Smooth muscle cell of the brain vasculature (primary cell): Measurements from ENCODE around the gene VPS4B.
"Not testable (repeated sequence)": the region's sequence is repeated elsewhere in the genome, so short reads cannot be mapped to it uniquely, and the experiment has no call there.

Source experiments
- DNase-seq: peaks from one replicate; pipeline ENCODE4 v3.0.0-alpha.2; 2012; ENCODE audit warnings: low read depth, low spot score

The VPS4B gene

DNA sequence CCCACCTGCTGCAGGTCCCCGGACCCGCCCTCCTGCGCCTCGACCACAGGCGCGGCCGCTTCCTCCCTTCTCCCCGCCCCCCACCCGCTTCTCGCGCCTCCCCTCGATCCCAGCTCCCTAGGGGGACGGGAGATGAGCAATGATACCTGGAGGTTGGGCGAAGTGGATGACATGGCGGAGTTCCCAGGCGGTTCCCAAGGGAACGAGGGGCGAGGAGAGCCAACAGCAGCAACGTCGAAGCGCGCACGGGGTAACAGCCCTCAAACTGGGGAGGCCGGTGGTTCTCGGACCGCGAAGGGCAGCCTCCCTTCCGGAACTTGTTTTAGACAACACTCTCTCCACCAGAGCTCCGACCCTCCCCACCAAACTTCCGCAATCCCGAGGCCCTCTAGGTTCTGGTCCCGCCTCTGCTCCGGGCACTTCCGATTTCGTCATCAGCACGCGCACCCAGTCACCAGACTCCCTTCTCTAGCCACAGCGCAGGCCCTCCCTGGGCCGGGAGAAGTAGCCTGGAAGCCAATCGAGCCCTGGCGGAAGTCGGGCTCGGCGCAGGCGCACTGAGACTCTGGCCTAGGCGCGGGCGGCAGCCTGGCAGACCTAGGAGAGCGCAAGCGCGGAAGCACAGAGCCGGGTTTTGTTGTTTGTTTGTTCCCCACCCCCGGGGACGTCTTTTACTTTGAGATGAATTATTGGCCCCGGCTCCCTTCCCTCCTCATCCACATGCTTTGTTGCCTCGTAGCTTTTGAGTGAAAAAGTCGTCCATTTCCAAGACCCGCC lies at the start of gene VPS4B:
VPS4B (minus strand) TSS at position 390 of the 777 bp plus-strand sequence; CDS start at position 173, 217 bp downstream.
- DNase-seq: peak; percentile 98

- no peak for DNase-seq
These were observed 48.5 kb upstream of the VPS4B start for GRCh38 chr18:63470751-63471150.

DNA sequence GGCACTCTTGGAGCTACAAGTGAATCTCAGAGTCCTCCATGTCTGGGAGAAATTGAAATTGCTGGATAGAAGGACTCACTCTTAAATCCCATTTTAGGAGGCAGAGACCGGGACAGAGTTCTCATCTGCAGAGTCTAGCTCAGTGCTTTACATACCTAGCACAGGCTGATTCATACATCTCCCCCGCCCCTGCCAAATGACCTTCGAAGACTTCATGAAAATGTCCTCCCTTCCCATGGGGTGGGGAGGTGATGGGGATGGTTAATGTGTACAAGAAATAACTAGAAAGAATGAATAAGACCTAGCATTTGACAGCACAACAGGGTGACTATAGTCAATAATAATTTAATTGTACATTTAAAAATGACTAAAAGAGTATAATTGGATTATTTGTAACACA lies 46.3 kb upstream of the VPS4B start:
- DNase-seq: no peak

DNA sequence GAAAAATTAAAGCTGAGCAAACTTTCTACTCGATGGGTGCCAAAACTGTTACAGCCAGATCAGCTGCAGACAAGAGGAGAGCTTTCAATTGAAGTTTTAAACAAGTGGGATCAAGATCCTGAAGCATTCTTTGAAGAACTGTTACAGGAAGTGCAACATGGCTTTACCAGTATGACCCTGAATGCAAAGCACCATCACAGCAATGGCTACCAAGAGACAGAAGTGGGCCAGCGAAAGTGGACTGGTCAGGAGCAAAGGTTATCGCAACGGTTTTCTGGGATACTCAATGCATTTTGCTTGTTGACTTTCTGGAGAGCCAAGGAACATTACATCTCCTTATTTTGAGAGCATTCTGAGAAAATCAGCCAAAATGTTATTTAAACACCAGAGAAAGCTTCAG lies 45.4 kb upstream of the VPS4B start:
- no peak for DNase-seq

- no peak for DNase-seq
These were observed 42.8 kb upstream of the VPS4B start for GRCh38 chr18:63465059-63465458.

DNA sequence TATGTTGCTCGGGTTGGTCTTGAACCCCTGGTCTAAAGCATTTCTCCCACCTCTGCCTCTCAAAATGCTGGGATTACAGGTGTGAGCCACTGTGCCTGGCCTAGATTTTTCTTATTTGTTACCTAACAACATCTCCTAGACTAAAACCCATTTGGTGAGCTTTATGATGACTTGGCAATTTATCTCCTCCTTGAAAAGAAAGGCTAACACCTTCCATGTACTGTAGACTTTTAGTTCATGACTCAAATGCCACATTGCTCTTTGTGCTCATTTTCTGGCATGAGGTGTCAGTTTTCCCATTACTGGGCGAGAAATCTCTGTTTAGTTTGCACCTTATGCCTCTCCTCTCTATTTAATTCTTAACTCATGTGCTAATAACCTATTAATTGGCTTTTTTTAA lies 42.2 kb upstream of the VPS4B start:
- DNase-seq: no peak

DNA sequence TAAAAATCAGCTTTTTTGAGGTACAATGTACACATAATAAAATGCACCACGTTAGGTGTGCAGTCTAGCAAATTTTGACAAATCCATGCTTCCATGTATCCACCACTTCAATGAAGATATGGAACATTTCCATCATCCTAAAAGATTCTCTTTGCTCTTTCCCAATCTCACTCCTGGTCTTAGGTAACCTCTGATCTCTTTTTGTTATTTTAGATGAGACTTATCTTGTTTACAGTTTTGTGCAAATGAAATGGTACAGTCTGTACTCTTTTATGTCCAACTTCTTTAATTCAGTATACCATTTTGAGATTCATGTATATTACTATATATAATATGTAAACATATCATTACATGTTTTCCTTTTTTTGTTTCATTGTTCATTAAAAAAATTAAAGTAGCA lies 38.1 kb upstream of the VPS4B start:
- no peak for DNase-seq

- DNase-seq: no peak
These were observed 35.7 kb upstream of the VPS4B start for GRCh38 chr18:63457977-63458376.

DNA sequence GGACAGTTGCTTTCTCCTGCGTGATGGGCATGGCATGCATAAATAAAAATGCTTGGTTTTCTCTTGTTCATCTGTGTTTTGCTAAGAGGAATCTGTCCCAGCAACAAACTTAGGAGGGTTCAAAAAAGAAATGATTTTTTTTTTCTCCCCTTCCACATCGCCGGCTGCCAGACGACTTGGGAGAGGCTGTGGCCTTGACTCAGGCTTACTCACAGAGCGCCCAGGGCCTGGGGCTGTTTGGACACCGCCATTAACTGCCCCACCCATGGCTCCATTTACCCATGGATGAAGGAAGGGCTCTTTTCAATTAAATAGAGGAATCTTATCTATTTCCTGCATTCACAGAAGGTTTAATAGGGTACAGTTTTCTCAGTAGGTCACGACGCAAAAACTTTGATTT lies 32.2 kb upstream of the VPS4B start:
- no peak for DNase-seq

DNA sequence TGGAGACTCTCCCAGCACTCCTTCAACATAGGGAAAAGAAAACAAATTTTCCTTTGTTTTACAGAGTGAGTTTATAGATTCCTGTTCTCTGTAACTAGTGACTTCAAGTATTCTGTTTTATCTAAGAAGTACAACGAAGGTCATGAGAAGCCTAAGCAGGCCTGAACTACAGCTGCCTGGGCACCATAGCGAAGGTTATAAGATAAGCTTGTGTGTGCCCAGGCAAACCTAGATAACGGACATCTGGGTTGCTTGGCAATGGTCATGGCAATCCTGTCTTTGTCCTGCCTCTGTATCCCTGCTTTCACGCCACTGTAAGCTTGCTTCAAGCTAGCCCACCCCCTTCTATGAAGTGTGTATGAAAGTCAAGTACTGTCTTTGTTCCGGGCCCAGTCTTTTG lies 30.5 kb upstream of the VPS4B start:
- not testable (repeated sequence) for DNase-seq

DNA sequence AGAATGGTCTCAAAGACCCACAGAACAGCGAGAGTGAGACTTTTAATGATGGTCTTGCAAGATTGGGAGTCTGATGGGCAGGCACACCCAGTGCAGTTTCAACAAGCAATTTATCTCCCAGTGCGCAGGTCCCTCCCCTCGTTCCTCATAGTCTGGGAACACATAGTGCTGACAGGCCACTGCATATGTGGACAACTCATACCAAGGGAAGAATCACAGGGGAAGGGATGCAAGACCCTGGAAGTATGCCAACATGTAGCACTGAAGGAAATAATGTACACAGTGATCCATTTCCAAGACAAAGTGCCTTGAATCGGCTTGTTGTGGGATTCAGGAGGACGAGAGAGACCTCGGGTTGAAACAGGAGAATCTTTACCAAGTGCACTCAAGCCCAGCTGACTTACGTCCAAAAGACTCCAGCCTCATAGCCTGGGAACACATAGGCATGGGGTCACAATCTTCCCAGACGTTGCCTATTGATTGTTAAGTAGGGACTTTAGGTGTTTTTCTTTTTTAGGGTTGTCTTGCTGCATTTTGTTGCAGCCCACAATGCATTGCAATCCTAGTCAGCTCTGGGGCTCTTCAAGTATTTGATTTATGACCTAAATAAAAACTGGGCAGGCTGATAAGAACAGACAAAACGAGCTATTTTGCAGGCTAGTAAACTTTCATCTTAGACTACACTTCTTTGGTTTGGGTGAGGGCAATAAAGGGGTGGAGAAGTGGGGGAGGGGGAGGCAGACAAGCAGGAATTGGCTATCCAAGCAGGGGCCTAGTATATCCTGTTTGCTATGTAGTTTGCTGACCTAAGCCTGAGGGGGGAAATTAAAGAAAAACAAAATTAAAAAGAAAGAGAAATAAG lies 29.8 kb upstream of the VPS4B start:
- no peak for DNase-seq

- DNase-seq: no peak
These were observed 27.1 kb upstream of the VPS4B start for GRCh38 chr18:63449426-63449825.

DNA sequence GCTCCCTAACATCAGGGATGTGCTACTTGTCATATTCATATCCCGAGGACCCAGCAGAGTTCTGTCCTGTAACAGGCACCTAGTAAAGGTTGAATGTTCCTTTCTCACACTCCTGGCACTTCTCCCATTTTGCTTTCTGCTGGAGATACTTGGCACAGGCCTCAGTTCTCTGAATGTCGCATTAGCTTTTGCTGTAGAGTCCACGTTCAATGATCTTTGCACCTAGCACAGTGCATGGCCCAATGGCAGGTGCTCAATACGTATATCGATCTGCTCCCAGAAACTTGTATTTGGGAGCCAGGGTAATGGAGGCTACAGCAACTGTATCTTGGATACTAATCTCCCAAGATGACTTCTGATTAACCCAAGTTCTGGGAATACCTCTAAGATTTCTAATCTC lies 24.8 kb upstream of the VPS4B start:
- no peak for DNase-seq

DNA sequence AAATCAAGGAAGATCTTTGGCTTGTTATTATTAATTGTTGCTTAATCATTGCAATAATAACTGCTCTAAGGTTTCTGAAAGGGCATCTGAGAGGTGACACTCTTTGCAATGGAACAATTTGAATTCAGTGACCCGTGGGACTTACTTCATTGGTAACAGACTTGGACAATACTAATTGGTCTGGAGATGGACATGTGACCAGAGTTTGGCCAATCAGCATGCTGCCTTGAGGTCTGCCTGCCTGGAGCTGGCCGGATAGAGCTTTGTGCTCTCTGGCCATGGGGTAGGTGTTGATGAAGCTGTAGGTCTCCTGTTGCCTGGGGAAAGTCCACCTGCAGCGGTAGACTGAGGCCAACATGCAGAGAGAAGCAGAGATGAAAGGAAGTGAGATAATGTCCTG lies 24.0 kb upstream of the VPS4B start:
- no peak for DNase-seq

- no peak for DNase-seq
These were observed 22.8 kb upstream of the VPS4B start for GRCh38 chr18:63445037-63445436.

GRCh38 chr18:63444580-63444979 lies 22.3 kb upstream of the VPS4B start:
- DNase-seq: no peak

GRCh38 chr18:63443829-63444228 lies 21.6 kb upstream of the VPS4B start:
- DNase-seq: no peak

DNA sequence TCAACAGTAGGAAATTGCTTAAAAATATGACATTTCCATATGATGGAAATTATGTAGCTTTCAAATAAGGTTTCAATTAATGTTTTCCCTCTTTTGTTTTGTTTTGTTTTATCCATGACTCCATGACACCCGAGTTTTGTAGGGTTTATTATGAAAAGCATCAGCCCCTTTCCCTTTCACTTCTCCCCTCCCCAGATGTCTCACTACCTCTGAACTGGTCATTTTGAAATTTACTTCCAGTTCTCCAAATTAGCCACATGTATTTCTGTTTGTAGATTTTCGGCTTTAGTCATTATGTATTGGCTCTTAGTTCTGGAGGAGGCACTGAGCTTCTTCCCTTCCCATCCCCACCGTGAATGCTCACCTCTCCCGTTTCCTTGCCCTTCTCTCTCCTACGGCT lies 18.6 kb upstream of the VPS4B start:
- DNase-seq: no peak

DNA sequence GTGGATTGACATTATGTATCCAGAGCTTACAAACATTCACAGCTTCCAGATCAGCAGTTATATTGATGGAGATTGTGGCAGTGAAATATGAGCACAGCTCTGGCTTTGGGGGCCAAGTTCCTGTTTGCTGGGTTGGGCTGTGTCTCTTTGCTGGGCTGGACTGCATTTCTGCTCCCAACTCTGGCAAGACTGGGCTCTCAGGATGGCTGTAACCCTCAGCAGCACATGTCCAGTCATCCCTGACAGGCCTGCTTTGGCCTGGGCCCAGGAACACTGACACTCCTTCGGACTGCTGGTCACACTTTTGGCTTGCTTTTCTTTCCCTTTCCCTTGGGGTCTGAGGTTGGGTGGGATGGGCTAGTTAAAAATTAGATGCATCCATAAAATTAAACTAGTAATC lies 17.9 kb upstream of the VPS4B start:
- DNase-seq: no peak

DNA sequence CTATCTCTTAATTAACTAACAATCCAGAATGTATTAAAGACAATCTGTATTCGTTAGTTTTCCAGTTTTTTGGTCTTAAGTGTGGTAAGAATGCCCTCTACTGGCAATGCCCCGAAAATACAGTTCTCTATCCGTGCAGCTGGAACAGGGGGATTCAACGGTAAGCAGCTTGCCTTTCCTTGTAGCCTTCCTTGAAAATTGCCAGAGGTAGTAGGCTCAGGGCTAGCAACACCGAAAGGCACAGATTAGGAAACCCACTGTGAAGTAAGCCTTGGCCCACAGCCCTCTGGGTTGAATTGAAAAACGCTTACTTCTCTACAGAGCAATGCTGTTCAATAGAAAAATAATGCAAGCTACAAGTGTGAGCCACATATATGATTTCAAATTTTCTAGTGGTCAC lies 17.1 kb upstream of the VPS4B start:
- peak; percentile 37 for DNase-seq

GRCh38 chr18:63438181-63438580 lies 15.9 kb upstream of the VPS4B start:
- no peak for DNase-seq

GRCh38 chr18:63433334-63433866 lies 11.1 kb upstream of the VPS4B start:
- no peak for DNase-seq

GRCh38 chr18:63431180-63431579 lies 8.9 kb upstream of the VPS4B start:
- DNase-seq: no peak
